ENCODE data around the gene CIAO2B.
"Not testable (repeated sequence)": the region's sequence is repeated elsewhere in the genome, so short reads cannot be mapped to it uniquely, and the experiment has no call there.

CIAO2B gene

DNA sequence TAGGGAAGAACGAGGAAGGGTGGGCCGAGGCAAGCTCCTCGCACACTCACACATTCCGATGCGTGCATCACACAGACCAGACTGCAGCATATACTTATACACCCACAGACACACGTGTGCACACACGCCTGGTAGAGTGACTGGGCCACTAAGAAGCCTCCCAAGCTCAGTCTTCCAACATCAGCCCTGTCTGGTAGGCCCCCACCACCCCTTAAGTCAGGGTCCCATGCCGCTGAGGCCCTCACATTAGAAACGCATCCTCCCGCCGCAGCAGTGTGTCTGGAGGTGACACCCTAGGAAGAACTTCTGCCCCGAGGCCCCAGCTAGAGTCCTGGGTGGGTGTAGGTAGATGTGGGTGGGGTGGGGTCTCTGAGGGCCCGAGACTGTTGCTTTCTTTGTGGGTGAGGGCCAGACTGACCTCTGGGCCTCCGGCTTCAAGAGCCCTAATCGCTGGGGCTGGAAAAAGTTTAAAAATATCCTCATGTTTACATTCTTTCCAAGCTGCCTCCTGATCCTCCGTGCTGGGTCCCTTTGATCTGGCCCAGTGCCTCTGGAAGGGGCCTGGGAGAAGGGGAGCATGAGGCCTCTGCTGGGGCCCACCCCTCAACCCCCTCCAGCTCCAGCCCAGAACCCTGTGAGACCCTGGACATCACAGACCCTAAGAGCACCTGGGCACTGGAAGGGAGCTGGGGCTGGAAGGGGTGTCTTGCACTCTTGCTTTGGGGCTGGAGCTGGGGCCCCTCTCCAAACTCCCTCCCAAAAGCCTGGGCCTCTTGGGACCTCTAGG is 29.2 kb downstream of the CIAO2B start:
- no peak for DNase-seq (ENCODE audit: low read depth, low spot score)

DNA sequence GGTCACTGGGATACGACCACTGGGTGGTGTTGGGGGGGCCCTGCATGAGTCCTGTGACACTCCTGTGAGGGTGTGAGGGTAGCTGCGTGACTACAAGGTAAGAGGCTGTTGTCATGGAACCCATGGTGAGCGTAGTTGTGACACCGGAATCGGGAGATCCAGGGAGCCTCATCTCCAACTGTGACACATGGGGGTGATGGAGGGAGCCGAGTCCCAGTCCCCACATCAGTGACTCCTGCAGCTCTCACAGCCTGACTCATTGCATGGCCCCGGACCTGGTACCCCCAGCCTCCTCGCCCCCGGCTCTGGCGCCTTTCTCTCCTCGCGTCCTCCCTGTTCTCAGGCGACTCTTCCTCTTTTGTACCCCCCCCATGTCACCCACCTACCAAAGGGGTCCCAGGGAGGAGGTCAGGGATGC is 29.8 kb downstream of the CIAO2B start:
- DNase-seq (ENCODE audit: low read depth, low spot score): no peak

DNA sequence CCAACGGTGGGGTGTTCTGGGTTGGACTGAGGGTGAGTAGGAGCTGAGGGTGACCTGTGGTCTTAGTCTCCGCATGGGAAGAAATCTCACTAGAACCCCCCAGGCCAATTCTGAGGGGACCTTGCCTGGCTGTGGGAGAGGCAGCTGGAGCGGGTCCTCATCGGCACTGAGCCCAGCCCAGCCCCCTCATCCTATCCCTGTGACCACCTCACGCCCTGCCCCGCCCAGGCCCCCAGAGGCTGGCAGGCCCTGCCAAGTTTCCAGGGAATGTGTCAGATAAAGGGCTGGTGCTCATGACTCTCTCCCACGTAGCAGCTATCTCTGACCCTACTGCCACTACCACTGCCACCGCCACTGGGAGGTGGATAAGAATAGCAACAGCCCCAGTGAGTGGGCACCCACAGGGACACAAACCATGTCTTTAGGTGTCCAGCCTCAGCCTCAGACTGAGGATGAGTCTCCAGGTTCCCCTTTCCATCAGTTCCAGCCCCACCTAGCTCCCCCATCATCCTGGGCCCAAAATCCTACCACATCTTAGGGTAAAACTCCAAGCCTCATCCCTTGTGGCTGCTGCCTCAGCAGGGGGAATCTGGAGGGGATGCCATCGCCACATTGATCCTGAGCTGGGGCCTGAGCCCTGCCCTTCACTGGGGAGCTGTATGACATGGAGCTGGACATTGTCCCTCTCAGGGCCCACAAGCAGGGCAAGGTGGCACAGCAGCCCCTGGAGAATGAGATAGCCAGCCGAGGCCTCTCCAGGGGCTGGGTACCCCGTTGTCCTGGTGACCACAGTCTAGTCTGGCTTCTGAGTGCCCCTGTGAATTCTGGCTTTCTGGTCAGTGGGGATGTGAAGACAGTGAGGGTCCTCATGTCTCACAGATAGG is 30.4 kb downstream of the CIAO2B start:
- DNase-seq (ENCODE audit: low read depth, low spot score): peak; percentile 18

DNA sequence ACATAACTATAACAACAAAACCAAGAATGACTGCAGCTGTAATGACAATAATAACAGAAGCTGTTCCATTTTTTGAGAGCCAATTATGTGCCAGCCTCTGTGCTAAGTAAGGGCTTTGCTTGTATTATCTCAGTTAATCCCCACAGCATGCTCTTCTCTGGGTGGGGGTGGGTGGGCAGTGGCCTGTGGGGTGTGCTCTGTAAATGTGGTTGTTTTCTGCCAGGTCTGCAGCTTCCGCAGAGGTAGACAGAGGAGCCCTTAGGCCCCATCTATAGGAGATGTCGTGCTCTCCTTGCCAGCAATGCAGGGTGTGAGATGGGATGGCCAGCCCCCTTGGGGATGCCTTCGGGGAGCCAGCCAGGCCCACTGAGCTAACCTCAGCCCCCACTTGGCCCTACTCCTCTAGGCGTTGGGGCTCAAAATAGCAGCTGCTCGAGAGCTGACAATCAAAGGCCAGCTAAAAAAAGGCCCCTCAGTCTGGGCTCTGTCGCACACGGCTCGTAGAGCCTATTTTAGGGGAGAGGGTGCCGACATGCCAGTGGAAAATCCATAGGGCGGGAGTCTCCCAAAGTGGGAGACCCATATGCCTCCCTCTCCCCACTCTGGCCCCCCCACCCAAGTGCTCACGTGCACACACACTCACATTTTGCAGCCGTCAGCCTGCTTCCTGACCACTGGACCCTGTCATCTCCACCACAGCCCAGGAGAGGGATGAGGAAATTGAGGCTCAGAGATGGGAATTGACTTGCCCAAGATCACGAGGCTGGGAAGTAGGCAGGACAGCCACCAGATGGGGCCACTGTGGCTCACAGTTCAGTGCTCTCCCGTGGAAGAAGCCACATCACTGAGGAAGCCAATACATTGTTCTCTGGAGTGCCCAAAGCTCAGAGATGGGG is 31.3 kb downstream of the CIAO2B start:
- DNase-seq (ENCODE audit: low read depth, low spot score): no peak

DNA sequence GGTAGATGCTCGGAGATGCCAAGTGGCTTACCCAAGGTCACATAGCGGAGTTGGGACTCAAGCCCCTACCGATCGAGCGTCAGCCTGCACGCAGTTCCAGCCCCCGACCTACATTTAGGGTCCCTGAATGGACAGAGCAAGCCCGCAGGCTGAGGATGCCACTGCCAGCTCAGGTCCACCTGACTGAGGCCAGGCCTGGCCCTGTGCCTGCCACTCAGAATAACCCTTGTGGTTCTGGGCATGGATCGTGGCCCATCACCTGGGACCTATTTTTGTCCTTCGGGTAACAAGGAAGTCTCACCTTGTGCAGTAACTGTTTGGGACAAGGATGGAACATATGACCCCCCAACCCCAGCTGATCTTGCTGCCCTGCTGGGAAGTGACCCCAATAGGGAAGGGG is 32.6 kb downstream of the CIAO2B start:
- DNase-seq (ENCODE audit: low read depth, low spot score): no peak

DNA sequence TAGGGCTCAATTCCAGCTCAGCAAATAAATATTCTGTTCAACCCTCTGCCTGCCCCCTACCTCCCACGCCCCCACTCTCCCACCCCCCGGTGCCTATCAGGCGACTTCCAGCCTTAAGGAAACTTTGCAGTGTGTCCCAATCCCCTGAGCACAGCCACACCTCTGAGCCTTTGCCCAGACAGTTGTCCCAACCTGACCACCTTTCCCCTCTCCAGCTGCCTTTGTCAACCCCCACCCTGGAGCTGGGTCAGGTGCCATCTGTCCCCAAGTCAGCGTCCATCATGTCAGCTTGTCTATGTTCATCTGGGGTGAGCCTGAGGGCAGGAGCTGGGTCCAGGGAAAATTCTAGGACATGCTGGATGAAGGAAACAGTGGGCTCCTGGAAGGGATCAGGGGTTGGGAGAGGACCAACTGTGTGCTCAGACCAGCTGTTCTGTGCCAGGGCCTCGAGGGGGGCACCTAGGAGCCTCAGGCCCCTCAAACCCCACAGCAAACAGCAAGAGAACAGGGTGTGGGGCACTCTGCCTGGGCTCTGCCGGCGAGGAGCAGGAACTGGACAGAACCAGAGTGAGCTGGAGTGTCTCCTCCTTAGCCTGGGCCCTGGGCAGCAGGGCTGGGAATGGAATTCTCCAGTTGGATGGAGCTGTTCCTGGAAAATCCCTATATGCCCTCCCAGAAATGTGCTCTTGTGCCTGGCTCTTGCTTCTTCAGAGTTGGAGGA is 33.3 kb downstream of the CIAO2B start:
- DNase-seq (ENCODE audit: low read depth, low spot score): no peak

DNA sequence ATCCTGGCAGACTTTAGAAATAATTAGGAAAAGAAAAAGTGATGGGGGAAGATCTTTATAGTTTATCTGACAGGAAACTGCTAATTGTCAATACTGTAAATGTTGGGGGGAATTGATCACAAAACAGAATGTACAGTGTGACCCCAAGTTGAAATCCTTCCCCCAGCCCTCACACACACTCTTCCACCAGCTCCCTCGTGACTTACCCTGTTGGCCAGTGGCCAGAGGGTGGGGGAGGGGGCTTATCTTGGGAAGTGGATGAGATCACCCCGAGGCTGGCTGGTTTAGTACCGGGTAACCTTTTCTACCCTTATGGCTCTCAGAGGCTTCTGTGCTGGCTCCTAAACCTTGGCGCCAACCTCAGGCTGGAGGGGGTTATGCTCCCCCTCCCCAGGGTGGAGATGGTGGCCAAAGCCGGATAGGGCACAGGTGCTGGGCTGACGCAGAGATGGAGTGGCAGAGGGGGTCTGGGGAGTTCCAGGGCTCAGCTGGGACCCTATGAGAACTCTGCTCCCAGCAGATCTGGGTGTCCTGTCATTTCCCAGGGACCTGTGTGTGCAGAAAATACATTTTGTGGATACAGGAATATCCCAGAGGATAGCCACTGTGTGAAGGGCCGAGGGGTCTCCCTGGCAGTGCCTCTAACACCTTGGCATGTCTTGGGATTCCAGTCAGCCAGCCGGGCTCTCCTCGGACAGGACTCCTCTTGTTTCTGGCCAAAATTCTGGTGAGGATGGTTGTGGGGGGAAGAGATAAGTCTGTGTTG is 34.1 kb downstream of the CIAO2B start:
- peak; percentile 84 for DNase-seq (ENCODE audit: low read depth, low spot score)

DNA sequence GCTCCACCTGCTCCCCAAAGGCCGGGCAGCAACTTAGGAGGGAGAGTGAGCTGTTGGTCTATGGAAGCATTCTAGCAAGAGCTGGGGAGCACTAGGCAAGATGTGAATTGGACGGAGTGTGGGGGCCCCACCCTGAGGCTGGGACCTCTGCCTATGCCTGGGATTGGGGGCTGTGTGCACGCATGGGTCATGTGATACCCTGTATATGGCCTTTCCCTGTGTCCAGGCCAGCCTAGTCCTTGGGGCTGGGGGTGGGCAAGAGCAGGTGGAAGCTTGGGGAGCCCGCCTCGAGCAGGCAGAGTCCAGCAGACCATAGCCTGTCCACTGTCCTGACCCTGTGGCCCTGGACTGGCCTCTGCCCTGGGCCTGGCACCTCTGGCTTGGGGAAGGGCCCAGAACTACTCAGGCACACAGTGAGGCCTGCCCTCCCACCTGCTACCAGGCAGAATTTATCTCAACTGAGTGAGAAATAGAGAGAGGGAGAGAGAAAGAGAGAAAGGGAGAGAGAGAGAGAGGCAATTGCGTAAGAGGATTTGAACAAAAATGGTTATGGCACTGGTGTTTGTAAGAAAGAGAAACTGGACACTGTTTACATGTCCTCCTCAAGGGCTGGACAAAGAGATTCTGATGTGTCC is 34.8 kb downstream of the CIAO2B start:
- DNase-seq (ENCODE audit: low read depth, low spot score): no peak

DNA sequence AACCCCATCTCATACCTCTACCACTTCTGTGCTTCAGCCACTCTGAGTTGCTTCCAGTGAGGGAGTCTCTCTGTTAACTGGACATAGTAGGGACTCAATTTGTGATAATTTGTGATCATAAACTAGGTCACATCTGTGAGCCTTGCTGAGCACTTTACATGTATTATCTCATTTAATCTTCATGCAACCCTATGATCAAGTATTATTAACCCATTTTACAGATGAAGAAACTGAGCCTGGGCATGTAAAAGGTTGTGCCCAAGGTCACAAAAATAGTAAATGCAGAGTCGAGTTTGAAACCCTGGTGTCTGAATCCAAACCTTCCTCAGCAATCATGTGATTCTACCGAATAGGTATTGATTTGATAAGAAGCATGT is 35.3 kb downstream of the CIAO2B start:
- DNase-seq (ENCODE audit: low read depth, low spot score): no peak

DNA sequence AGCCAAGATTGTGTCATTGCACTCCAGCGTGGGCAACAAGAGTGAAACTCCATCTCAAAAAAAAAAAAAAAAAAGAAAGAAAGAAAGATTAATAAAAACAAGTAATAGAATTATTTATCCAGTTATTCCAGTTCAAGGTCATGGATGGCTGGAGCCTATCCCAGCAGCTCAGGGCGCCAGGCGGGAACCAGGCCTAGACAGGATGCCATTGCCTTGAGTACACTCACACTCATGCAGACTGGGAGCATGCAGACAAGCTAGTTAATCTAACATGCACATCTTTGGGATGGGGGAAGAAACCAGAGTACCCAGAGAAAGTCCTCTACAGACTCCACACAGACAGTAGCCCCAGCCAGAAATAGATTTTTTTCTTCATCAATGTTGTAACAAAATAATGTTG is 36.0 kb downstream of the CIAO2B start:
- DNase-seq (ENCODE audit: low read depth, low spot score): peak; percentile 52

DNA sequence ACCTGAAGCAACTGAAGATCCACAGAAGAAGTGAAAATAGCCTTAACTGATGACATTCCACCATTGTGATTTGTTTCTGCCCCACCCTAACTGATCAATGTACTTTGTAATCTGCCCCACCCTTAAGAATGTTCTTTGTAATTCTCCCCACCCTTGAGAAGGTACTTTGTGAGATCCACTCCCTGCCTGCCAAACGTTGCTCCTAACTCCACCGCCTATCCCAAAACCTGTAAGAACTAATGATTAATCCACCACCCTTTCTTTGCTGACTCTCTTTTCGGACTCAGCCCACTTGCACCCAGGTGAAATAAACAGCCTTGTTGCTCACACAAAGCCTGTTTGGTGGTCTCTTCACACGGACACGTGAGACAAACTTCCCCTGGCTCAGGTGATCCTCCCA is 37.5 kb downstream of the CIAO2B start:
- DNase-seq (ENCODE audit: low read depth, low spot score): not testable (repeated sequence)

DNA sequence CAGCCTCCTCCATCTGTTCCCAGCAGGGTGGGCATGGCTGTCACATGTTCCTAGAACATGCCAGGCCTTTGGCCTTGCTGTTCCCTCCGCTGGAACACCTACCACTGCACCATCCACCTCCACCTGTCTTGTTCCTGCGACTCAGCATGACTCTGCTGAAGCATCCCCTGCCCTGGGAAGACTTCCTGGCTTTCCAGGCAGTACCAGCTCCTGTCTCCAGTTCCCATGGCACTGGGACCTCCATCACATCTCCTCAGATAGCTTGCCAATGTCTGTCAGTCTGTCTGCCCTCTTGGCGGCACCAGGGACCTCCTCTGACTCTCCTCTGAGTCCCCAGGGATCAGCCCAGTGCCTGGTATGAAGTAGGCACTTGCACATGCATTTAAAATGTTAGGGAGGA is 38.2 kb downstream of the CIAO2B start:
- no peak for DNase-seq (ENCODE audit: low read depth, low spot score)

DNA sequence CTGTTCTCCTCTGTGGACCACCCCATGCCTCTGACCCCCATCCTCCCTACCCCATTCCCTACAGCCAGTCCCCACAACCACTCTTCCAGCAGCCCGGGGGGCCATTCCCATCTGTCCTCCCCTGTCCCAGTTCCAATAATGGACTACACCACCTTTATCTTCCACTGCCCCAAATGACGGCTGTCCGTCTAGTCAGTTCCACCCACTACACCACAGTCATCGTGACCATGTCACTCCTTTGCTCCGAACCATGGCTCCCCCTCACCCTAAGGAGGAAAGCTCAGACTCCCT is 38.6 kb downstream of the CIAO2B start:
- DNase-seq (ENCODE audit: low read depth, low spot score): no peak

DNA sequence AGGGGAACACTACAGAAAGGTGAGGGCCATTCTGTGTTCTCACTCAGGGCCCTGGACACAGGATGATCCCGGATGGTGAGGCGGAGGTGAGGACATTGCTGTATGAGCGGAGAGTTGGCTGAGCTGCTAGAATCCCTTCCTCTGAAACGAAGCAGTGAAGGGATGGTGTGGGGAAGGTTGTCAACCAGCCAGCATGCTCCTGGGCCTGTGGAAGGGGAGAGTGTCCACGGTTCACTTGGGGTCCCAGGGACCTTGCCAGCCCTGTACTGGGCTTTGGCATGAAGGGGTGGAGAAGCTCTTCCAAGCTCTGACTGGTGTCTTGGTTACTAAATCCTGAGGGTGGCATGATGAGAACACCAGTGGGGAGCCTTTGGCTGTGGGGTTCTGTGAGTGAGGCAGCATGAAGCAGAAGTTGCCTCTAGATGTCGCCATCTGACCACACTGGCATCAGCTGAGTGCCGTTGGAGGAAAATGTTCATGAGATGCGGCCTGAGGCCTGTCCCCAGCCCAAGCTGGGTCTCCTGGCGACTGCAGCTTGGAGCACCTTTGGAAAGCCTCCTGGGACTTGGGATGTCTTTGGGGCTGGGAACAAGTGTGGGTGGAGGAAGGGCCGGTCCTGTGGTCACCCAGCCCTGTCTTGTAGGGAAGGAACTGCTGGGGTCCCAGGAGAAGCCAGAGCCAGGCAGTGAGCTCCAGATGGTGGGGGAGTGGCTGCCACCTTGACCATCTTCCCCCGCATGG is 39.1 kb downstream of the CIAO2B start:
- DNase-seq (ENCODE audit: low read depth, low spot score): peak; percentile 89

DNA sequence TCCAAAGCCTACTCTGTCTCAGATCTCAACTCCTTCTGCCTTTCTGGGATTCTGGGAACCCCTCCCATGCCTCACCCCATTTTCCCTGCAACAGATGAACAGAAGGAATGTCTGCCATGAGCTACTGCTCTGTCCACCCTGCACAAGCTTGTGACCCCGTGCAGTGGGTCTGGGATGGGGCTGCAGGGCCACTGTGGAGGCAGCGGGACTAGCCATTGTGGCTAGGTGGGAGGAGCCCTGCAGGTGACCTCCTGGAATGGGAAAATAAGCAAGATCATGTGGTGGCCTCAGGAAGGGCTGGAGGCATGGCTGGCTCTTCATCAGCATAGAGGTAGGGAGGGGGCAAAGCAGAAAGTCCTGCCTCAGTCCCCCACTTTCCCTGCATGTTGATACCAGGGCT is 40.1 kb downstream of the CIAO2B start:
- no peak for DNase-seq (ENCODE audit: low read depth, low spot score)

DNA sequence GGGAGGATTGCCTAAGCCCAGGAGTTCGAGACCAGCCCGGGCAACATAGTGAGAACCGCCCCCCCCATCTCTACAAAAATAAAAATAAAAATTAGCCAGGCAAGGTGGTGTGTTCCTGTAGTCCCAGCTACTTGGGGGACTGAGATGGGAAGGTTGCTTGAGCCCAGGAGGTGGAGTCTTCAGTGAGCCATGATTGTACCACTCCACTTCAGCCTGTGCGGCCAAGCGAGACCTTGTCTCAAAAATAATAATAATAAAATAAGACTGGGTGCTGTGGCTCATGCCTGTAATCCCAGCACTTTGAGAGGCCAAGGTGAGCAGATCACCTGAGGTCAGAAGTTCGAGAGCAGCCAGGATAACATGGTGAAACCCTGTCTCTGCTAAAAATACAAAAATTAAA is 42.4 kb downstream of the CIAO2B start:
- DNase-seq (ENCODE audit: low read depth, low spot score): no peak

DNA sequence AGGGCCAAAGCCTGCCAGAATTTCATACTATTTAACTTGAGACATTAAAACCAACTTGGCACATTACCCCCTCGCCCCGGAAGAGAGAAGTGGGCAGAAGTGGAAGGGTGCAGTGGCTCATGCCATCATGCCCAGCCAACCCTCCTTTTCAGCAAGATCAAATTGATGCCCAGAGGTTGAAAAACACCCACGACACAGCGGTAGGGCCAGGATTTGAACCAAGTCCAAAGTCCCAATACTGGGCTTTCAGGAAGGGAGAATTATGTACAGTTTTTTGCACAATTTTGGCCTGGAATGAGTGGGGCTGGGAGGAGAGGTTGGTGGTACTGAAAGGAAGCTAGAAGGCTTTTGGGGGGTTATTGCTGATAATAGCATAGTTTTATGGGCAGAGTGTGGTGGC is 42.8 kb downstream of the CIAO2B start:
- DNase-seq (ENCODE audit: low read depth, low spot score): no peak

DNA sequence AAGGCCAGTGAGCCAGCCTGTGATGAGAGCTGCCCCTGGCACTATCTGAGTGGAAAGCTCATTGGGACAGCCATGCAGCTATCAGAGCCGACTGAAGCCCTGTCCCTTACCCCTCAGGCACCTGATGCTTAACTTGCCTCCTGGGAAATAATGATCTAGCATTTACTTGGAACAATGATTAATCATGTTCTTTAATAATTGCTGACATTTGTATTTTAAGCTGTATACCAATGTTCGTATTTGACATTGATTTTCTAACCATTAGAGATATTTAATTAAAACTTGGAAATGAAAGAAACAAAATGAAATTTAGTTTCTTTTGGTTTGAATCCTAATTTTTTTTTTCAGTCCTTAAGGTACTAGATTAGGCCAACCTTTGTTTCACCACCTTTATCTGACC is 43.4 kb downstream of the CIAO2B start:
- no peak for DNase-seq (ENCODE audit: low read depth, low spot score)

DNA sequence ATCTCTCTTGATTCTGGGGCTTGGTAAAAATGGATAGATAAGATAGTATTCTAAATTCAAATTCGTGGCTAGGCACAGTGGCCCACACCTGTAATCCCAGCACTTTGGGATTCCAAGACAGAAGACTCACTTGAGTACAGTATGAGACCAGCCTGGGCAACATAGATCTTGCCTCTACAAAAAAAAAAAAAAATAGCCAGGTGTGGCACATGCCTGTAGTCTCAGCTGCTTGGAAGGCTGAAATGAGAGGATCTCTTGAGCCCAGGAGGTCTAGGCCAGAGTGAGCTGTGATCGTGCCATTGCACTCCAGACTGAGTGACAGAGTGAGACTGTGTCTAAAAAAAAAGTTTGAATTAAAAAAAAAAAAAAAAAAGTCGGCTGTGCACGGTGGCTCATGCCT is 44.6 kb downstream of the CIAO2B start:
- DNase-seq (ENCODE audit: low read depth, low spot score): no peak
